SK-N-SH (cell line): Measurements from ENCODE around the gene COA6. TPM values are rescaled to one million over a fixed set of nuclear protein-coding genes. Genes with fewer than 3 reads are reported as not detected.

ENCODE experiments used
- CTCF ChIA-PET: fragments of 300-600, 350-600 bp; formaldehyde crosslinking; extraction: SDS; loops from one replicate; lab custom pipeline; 2021; lab: Yijun Ruan, JAX
- POLR2A ChIA-PET: fragments of 350-600 bp; sonication (Branson Sonifier 250); formaldehyde crosslinking; extraction: SDS; loops from one replicate; lab custom pipeline; 2020; ENCODE audit warnings: antibody characterized with exemption, inconsistent platforms; lab: Yijun Ruan, JAX
- DNase-seq: peaks from one replicate; pipeline ENCODE4 v3.0.0; 2012
- H2AFZ ChIP-seq: fragments of 200-600 bp; sonication (generic); 2 replicates; pipeline ENCODE4 v1.8.1; 2016; ENCODE audit warnings: antibody characterized with exemption, mild to moderate bottlenecking, low read depth
- H3F3A ChIP-seq: fragments of 200-600 bp; sonication (generic); replicated peaks from 2 replicates; pipeline ENCODE3; 2016; ENCODE audit warnings: antibody characterized with exemption, mild to moderate bottlenecking; ENCODE audit not compliant: insufficient read depth
- H3K27ac ChIP-seq, 2 experiments: fragments of 200-500 bp in 1 of 2; fragments of 200-600 bp in 1 of 2; sonication (Bioruptor generic) in 1 of 2; sonication (generic), shearing (Covaris generic) in 1 of 2; 2 replicates each; pipeline versions ENCODE4 v1.5.1 to v1.6.1; 2014 to 2016; ENCODE audit warnings: low read depth in 2 of 2, inconsistent platforms in 1 of 2, low read length in 1 of 2, mild to moderate bottlenecking in 1 of 2, mixed read lengths in 1 of 2
- H3K27me3 ChIP-seq: fragments of 200-600 bp; sonication (generic), shearing (Covaris generic); 2 replicates; pipeline ENCODE4 v1.6.1; 2016; ENCODE audit warnings: mixed run types; ENCODE audit not compliant: insufficient read depth
- H3K36me3 ChIP-seq, 2 experiments: fragments of 200-500 bp in 1 of 2; fragments of 200-600 bp in 1 of 2; sonication (Bioruptor generic) in 1 of 2; sonication (generic) in 1 of 2; replicated peaks in 1 of 2; 2 replicates each; pipeline versions ENCODE3 to v1.5.1; 2014 to 2016; ENCODE audit warnings: low read length in 1 of 2, mild to moderate bottlenecking in 1 of 2; ENCODE audit not compliant: insufficient read depth in 2 of 2, control insufficient read depth in 1 of 2
- H3K4me1 ChIP-seq, 2 experiments: fragments of 200-500 bp in 1 of 2; fragments of 200-600 bp in 1 of 2; sonication (Bioruptor generic) in 1 of 2; sonication (generic), shearing (Covaris generic) in 1 of 2; 2 replicates each; pipeline versions ENCODE4 v1.5.1 to v1.6.1; 2014 to 2016; ENCODE audit warnings: low read depth in 1 of 2, low read length in 1 of 2, mixed run types in 1 of 2; ENCODE audit not compliant: insufficient read depth in 2 of 2, control insufficient read depth in 1 of 2
- H3K4me2 ChIP-seq: fragments of 200-600 bp; sonication (generic), shearing (Covaris generic); 2 replicates; pipeline ENCODE4 v1.6.1; 2017; ENCODE audit warnings: mixed run types
- H3K4me3 ChIP-seq, 2 experiments: fragments of 200-500 bp in 1 of 2; fragments of 200-600 bp in 1 of 2; sonication (Bioruptor generic) in 1 of 2; sonication (generic), shearing (Covaris generic) in 1 of 2; 2 replicates each; pipeline versions ENCODE4 v1.5.1 to v1.8.1; 2014 to 2016; ENCODE audit warnings: low read depth in 2 of 2, inconsistent platforms in 1 of 2, low read length in 1 of 2, mild to moderate bottlenecking in 1 of 2, mixed read lengths in 1 of 2, moderate library complexity in 1 of 2
- H3K79me2 ChIP-seq: fragments of 200-600 bp; sonication (generic); 2 replicates; pipeline ENCODE4 v1.8.1; 2017; ENCODE audit warnings: mild to moderate bottlenecking; ENCODE audit not compliant: insufficient read depth
- H3K9ac ChIP-seq: fragments of 200-600 bp; sonication (generic); 2 replicates; pipeline ENCODE4 v1.6.1; 2017; ENCODE audit warnings: mixed run types
- H3K9me2 ChIP-seq: fragments of 200-600 bp; sonication (generic); 2 replicates; pipeline ENCODE4 v1.6.1; 2017; ENCODE audit warnings: mixed run types
- H3K9me3 ChIP-seq: fragments of 200-600 bp; sonication (generic); 2 replicates; pipeline ENCODE4 v1.6.1; 2017; ENCODE audit warnings: mixed run types, mild to moderate bottlenecking, moderate library complexity
- H4K20me1 ChIP-seq: fragments of 200-600 bp; sonication (generic); 2 replicates; pipeline ENCODE4 v1.6.1; 2017; ENCODE audit warnings: mild to moderate bottlenecking, mixed run types; ENCODE audit not compliant: insufficient read depth
- CTCF ChIP-seq: fragments of 200-600 bp; sonication (generic); IDR thresholded peaks from 2 replicates; pipeline ENCODE4 v1.6.1; 2017; ENCODE audit warnings: antibody characterized with exemption, mild to moderate bottlenecking, moderate library complexity
- ELF1 ChIP-seq: IDR thresholded peaks from 2 replicates; pipeline ENCODE4 v1.4.0; 2012
- FOXJ3 ChIP-seq: sonication (generic); formaldehyde crosslinking; IDR thresholded peaks from 2 replicates; pipeline ENCODE4 v1.5.1; 2020; ENCODE audit warnings: mild to moderate bottlenecking, missing genetic modification reagents
- FOXM1 ChIP-seq: IDR thresholded peaks from 2 replicates; pipeline ENCODE4 v1.4.0; 2012; ENCODE audit warnings: low read depth, mild to moderate bottlenecking
- GABPA ChIP-seq: IDR thresholded peaks from 2 replicates; pipeline ENCODE4 v1.4.0; 2012; ENCODE audit warnings: low read depth, mild to moderate bottlenecking
- MEF2A ChIP-seq: IDR thresholded peaks from 2 replicates; pipeline ENCODE4 v1.4.0; 2012; ENCODE audit warnings: low read depth, borderline replicate concordance
- MXI1 ChIP-seq: IDR thresholded peaks from 2 replicates; pipeline ENCODE4 v1.6.1; 2012; ENCODE audit warnings: mild to moderate bottlenecking, low read depth, low read length, improper control_type of control experiment
- NFIC ChIP-seq: IDR thresholded peaks from 2 replicates; pipeline ENCODE4 v1.4.0; 2012; ENCODE audit warnings: borderline replicate concordance
- POLR2AphosphoS5 ChIP-seq: IDR thresholded peaks from 2 replicates; pipeline ENCODE4 v1.6.1; 2012; ENCODE audit warnings: low read depth, low read length
- REST ChIP-seq: IDR thresholded peaks from 2 replicates; pipeline ENCODE4 v1.6.1; 2012; ENCODE audit warnings: mild to moderate bottlenecking, low read depth, low read length, moderate library complexity
- TCF12 ChIP-seq: IDR thresholded peaks from 2 replicates; pipeline ENCODE4 v1.4.0; 2012
- WGBS: methylation state at CpG from one replicate; pipeline ENCODE4 v1.1.6; 2017; ENCODE audit warnings: low lambda C conversion rate; 5-methylcytosine and 5-hydroxymethylcytosine counted together
- polyA plus RNA-seq, 3 experiments: library from polyadenylated mRNA; depleted of rRNA; stranded (reverse); fragments of >200 nt; gene quantifications; 2 replicates each; pipeline ENCODE4 v1.2.3, GENCODE V29; 2012
- TF ChIP-seq, protein P1 (sequence below): fragments of 150-350 bp; IDR thresholded peaks from 2 replicates; pipeline ENCODE4 v1.6.1; 2017; ENCODE audit warnings: antibody characterized with exemption, low read length, low read depth, borderline replicate concordance
- TF ChIP-seq, protein P2 (sequence below): IDR thresholded peaks from 2 replicates; pipeline ENCODE4 v1.4.0; 2012; ENCODE audit warnings: low read depth, borderline replicate concordance

The COA6 gene
- polyA plus RNA-seq, 1 of the 3 experiments (the other 2 are of a cell fraction), result 42.2 TPM

DNA sequence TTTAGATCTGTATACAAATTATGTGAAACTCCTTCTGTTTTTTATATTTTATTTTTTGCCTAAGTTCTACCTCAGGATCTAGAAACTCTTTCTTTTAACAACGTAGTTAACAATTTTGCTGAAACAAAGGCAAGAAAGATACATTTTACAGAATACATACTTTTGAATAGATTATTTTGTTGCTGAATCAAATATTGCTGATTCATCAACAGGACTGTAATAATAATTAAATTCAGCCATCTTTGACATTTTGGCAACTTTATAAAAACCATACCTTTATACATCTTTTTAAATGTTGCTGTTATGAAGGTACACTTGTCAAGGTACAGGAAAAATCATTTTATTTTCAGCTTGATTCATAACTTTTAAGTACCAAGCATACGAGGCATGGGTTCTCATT lies 10.7 kb upstream of the COA6 start:
- H3K27ac ChIP-seq, result no peak overlapping the region
- no peaks in the 10 kb centered on the region for H4K20me1 ChIP-seq
- CTCF ChIA-PET, result interaction anchor here (0.6 kb wide), 1 partner anchor 1510 kb away, joined by 3 read pairs; no protein-coding TSS in a partner anchor
- H3K9me3 ChIP-seq, result no peaks in the 10 kb centered on the region
- H2AFZ ChIP-seq, result no peak overlapping the region
- H3K9ac ChIP-seq, result no peak overlapping the region
- no peak for DNase-seq
- no peak overlapping the region for H3K4me2 ChIP-seq
- WGBS, result 60% methylated on average over 2 of the region's 2 CpGs
- TF ChIP-seq, protein P1, sequence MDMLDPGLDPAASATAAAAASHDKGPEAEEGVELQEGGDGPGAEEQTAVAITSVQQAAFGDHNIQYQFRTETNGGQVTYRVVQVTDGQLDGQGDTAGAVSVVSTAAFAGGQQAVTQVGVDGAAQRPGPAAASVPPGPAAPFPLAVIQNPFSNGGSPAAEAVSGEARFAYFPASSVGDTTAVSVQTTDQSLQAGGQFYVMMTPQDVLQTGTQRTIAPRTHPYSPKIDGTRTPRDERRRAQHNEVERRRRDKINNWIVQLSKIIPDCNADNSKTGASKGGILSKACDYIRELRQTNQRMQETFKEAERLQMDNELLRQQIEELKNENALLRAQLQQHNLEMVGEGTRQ, result no peak
- TF ChIP-seq POLR2AphosphoS5 (no peak), MEF2A (no peak), TCF12 (no peak)
- no peaks in the 10 kb centered on the region for H3F3A ChIP-seq
- no peaks in the 10 kb centered on the region for H3K36me3 ChIP-seq
- H3K79me2 ChIP-seq, result no peaks in the 10 kb centered on the region
- no peaks in the 10 kb centered on the region for H3K27me3 ChIP-seq
- H3K9me2 ChIP-seq, result no peaks in the 10 kb centered on the region
- no peaks in the 10 kb centered on the region; a peak in 1 of 4 replicates for H3K4me1 ChIP-seq
- POLR2A ChIA-PET, result interaction anchor here (0.7 kb wide), 1 partner anchor 11 kb away, joined by 4 read pairs; the partner anchor contains the start of gene COA6
- H3K4me3 ChIP-seq, result no peak overlapping the region

GRCh38 chr1:234368320-234369032 lies 4.8 kb upstream of the COA6 start:
- Histone ChIP-seq H3K79me2 (peaks cover 16% of the 10 kb centered on the region), H3K27me3 (no peaks in the 10 kb centered on the region), H3K4me3 (no peak overlapping the region), H3K9ac (no peak overlapping the region), H4K20me1 (no peaks in the 10 kb centered on the region), H3F3A (peaks cover 8% of the 10 kb centered on the region), H3K9me2 (no peaks in the 10 kb centered on the region), H3K27ac (no peak overlapping the region), H3K36me3 (no peaks in the 10 kb centered on the region), H2AFZ (no peak overlapping the region), H3K9me3 (no peaks in the 10 kb centered on the region), H3K4me1 (peaks cover 0 to 4% of the 10 kb centered on the region in 2 experiments; a peak in 2 of 4 replicates), H3K4me2 (no peak overlapping the region)
- ChIA-PET CTCF (no interaction called here), POLR2A (no interaction called here)
- no peak for DNase-seq
- TF ChIP-seq, protein P2, sequence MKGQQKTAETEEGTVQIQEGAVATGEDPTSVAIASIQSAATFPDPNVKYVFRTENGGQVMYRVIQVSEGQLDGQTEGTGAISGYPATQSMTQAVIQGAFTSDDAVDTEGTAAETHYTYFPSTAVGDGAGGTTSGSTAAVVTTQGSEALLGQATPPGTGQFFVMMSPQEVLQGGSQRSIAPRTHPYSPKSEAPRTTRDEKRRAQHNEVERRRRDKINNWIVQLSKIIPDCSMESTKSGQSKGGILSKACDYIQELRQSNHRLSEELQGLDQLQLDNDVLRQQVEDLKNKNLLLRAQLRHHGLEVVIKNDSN, result no peak
- TF ChIP-seq ELF1, result no peak
- no peak for TF ChIP-seq MXI1
- no peak for TF ChIP-seq GABPA
- TF ChIP-seq CTCF, result no peak
- TF ChIP-seq NFIC, result no peak
- no peak for TF ChIP-seq FOXJ3 (CRISPR knock-in tag)
- no peak for TF ChIP-seq REST
- TF ChIP-seq MEF2A, result no peak
- TF ChIP-seq FOXM1, result no peak
- TF ChIP-seq, protein P1, result no peak
- 95% methylated on average over 12 of the region's 12 CpGs for WGBS
